Cardiac muscle cell (in vitro differentiated cells and primary cell): ENCODE results near the gene SHISA6. TPM values are rescaled to one million over a fixed set of nuclear protein-coding genes. Genes with fewer than 3 reads are reported as not detected.

Experiments
- DNase-seq, 2 donors: peaks; one replicate each; pipeline versions ENCODE4 v3.0.0 to v3.0.0-alpha.2; 2010 to 2017; ENCODE audit warnings: low read depth in 1 of 2, low spot score in 1 of 2
- H3K27ac ChIP-seq: fragments of 200-600 bp; sonication (generic); 2 replicates; pipeline ENCODE4 v1.5.1; 2016
- H3K27me3 ChIP-seq: fragments of 200-600 bp; sonication (generic); 2 replicates; pipeline ENCODE4 v1.6.0; 2016; ENCODE audit warnings: control low read depth
- H3K36me3 ChIP-seq: fragments of 200-600 bp; sonication (generic); 2 replicates; pipeline ENCODE4 v1.5.1; 2016; ENCODE audit warnings: control low read depth
- H3K4me1 ChIP-seq: fragments of 200-600 bp; sonication (generic); 2 replicates; pipeline ENCODE4 v1.8.1; 2017; ENCODE audit warnings: low read depth, mild to moderate bottlenecking, mixed run types
- H3K4me3 ChIP-seq: fragments of 200-600 bp; sonication (generic); 2 replicates; pipeline ENCODE4 v1.5.1; 2016; ENCODE audit warnings: mild to moderate bottlenecking
- H3K9me3 ChIP-seq: fragments of 200-600 bp; sonication (generic); 2 replicates; pipeline ENCODE4 v1.5.1; 2017; ENCODE audit warnings: low read depth, mild to moderate bottlenecking, control low read depth
- polyA plus RNA-seq: library from polyadenylated mRNA; unstranded; fragments of >200 nt; fragmentation: Nextera tagmentation; extraction: Ambion mirVana; gene quantifications from 2 replicates; pipeline ENCODE4 v1.2.1, GENCODE V29; 2016
- total RNA-seq: library from RNA; depleted of rRNA; stranded (reverse); fragments of >200 nt; gene quantifications from 2 replicates; pipeline ENCODE4 v1.2.3, GENCODE V29; 2016
- TF ChIP-seq, protein P1 (sequence below): IDR thresholded peaks from 2 replicates; pipeline ENCODE4 v1.5.1; 2012; ENCODE audit warnings: low read depth, mild to moderate bottlenecking, low read length

Gene SHISA6
- total and polyA plus RNA-seq, 2 experiments from 2014 or later, result 0.17 to 0.45 TPM

DNA sequence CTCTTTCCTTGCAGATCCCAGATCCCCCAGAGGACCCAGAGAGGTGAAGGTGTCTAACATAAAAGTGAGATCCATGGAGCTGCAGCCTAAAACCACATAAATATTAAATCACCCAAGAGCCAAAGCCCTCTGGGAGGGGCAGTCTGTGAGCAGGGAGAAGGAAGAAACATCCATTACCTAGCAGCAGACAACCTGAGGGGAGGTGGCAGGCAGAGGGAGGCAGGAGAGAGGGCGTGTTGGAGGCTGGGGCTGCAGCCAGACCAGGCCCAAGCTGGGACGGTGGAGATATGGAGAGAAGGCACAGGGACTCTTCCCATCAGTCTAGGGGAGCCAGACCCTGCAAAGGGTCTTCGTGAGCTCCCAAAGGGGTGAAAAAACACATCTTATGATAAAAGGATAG, 101.1 kb downstream of the SHISA6 start:
- TF ChIP-seq, protein P1, sequence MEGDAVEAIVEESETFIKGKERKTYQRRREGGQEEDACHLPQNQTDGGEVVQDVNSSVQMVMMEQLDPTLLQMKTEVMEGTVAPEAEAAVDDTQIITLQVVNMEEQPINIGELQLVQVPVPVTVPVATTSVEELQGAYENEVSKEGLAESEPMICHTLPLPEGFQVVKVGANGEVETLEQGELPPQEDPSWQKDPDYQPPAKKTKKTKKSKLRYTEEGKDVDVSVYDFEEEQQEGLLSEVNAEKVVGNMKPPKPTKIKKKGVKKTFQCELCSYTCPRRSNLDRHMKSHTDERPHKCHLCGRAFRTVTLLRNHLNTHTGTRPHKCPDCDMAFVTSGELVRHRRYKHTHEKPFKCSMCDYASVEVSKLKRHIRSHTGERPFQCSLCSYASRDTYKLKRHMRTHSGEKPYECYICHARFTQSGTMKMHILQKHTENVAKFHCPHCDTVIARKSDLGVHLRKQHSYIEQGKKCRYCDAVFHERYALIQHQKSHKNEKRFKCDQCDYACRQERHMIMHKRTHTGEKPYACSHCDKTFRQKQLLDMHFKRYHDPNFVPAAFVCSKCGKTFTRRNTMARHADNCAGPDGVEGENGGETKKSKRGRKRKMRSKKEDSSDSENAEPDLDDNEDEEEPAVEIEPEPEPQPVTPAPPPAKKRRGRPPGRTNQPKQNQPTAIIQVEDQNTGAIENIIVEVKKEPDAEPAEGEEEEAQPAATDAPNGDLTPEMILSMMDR, result no peak
- H3K4me3 ChIP-seq, result no peak overlapping the region

DNA sequence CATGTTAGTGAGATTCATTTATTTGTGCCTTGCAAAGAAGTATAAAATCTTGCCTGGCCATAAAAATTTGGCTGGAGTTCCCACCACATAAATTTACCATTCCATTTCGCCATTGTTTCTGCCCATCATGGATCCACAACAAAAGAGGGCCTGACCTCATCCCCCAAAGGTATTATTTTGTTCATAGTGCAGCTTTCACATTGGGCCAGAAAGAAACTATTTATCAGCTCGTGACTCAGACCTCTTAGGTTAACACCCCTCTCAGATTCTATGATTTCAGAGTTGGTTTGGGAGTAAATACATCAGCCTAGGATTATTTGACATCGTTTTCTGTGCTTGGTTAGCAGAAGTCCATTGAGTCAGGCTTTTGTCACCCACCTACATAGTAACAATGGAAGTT, 108.1 kb downstream of the SHISA6 start:
- H3K4me1 ChIP-seq, result no peaks in the 10 kb centered on the region
- no peak overlapping the region for H3K4me3 ChIP-seq
- no peak overlapping the region for H3K27ac ChIP-seq
- H3K36me3 ChIP-seq, result no peaks in the 10 kb centered on the region
- no peak for DNase-seq
- H3K27me3 ChIP-seq, result no peaks in the 10 kb centered on the region
- TF ChIP-seq, protein P1, result no peak
- H3K9me3 ChIP-seq, result no peaks in the 10 kb centered on the region

More for the DNA sequence above, 101.1 kb downstream of the SHISA6 start:
- Histone ChIP-seq H3K27me3 (no peaks in the 10 kb centered on the region), H3K27ac (no peak overlapping the region), H3K36me3 (no peaks in the 10 kb centered on the region), H3K9me3 (no peaks in the 10 kb centered on the region), H3K4me1 (no peaks in the 10 kb centered on the region)
- no peak for DNase-seq

DNA sequence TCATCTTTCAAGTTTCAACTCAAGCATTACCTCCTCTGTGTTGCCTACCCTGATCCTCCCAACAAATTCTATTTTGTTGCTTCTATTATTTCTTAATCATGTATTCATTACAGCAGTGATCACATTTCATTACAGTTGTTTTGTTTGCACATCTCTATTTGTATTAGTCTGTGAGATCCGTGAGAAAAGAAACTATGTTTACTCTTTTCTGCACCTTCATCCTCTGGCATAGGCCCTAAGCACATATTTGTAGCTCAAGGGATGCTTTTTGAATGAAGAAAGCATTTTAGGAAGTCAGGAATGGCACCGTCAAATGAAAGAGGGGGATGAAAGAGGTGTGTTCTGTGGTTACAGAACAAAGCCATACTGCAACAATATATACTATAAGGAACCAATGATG, 110.5 kb downstream of the SHISA6 start:
- H3K27me3 ChIP-seq, result no peaks in the 10 kb centered on the region
- TF ChIP-seq, protein P1, result no peak
- H3K9me3 ChIP-seq, result no peaks in the 10 kb centered on the region
- H3K27ac ChIP-seq, result no peak overlapping the region
- no peaks in the 10 kb centered on the region for H3K4me1 ChIP-seq
- no peak overlapping the region for H3K4me3 ChIP-seq
- no peak for DNase-seq
- no peaks in the 10 kb centered on the region for H3K36me3 ChIP-seq

DNA sequence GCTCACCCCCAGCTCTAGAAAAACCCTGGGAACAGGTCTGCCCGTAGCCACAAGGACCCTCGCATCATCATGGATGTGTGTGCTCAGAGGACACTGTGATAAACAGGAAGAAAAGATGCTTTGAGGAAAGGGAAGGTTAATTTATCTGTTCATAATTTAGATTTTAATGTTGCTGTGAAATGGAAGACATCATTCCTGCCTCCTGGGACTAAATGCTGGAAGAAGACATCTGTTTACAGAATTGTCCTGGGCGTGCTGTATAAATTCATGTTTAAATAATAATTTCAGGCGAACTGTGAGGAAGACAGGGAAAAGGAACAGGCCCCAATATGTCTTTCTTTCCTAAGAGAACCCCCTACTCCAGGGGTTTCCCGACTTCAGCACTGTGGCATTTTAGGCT, 112.6 kb downstream of the SHISA6 start:
- TF ChIP-seq, protein P1, result no peak
- DNase-seq, result no peak
- H3K4me3 ChIP-seq, result no peak overlapping the region
- H3K4me1 ChIP-seq, result no peaks in the 10 kb centered on the region
- no peak overlapping the region for H3K27ac ChIP-seq
- H3K27me3 ChIP-seq, result no peaks in the 10 kb centered on the region
- no peaks in the 10 kb centered on the region for H3K36me3 ChIP-seq
- no peaks in the 10 kb centered on the region for H3K9me3 ChIP-seq

DNA sequence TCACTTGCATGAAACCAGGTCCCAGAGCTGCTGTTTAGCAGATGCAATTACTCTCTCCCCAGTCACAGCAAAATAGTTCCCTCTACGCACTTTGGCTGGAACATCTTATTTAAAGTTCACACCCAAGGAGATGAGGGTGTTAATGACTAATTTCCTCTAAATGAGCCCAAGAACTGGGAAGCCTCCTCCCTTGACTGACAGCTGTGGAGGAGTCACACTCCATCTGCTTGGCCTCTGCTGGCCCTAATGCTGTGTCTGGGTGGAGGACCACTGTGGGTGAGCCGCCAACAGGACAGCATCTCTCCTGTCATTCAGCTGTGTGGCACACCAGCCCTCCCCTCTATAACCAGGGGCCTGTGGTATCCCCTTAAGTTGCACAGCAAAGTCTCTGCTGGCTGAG, 115.4 kb downstream of the SHISA6 start:
- H3K36me3 ChIP-seq, result no peaks in the 10 kb centered on the region
- TF ChIP-seq, protein P1, result no peak
- H3K9me3 ChIP-seq, result no peaks in the 10 kb centered on the region
- H3K4me1 ChIP-seq, result no peaks in the 10 kb centered on the region
- DNase-seq, result no peak
- no peak overlapping the region for H3K27ac ChIP-seq
- H3K27me3 ChIP-seq, result no peaks in the 10 kb centered on the region
- H3K4me3 ChIP-seq, result no peak overlapping the region
